PC-9 (cell line): ENCODE results near the gene KCNA5. TPM values are rescaled to one million over a fixed set of nuclear protein-coding genes. Genes with fewer than 3 reads are reported as not detected.

Experiments
- BruUV-seq: library from RNA; stranded (reverse); fragments of 400-500 nt; replicated peaks from 2 replicates; lab custom pipeline; 2021; lab: Mats Ljungman, UMichigan
- CTCF ChIA-PET: fragments of 300-600 bp; sonication (Branson Sonifier 250); formaldehyde crosslinking; loops from one replicate; lab custom pipeline; 2022; ENCODE audit warnings: antibody characterized with exemption; lab: Charles Lee
- POLR2A ChIA-PET: fragments of 300-600 bp; sonication (Branson Sonifier 250); formaldehyde crosslinking; loops from one replicate; lab custom pipeline; 2022; ENCODE audit warnings: antibody characterized with exemption; ENCODE audit not compliant: unreplicated experiment; lab: Charles Lee
- DNase-seq, 2 experiments: peaks; one replicate each; pipeline versions ENCODE4 v3.0.0 to v3.0.0-alpha.2; 2015 to 2022; ENCODE audit warnings: mixed read lengths in 1 of 2
- H2AFZ ChIP-seq: fragments of 200-600 bp; sonication (generic); 2 replicates; pipeline ENCODE4 v1.8.1; 2017; ENCODE audit warnings: antibody characterized with exemption
- H3F3A ChIP-seq: fragments of 200-600 bp; sonication (generic); 2 replicates; pipeline ENCODE4 v1.8.1; 2017; ENCODE audit warnings: antibody characterized with exemption, mild to moderate bottlenecking, low read depth; ENCODE audit not compliant: insufficient read depth
- H3K27ac ChIP-seq: fragments of 200-600 bp; sonication (generic); 2 replicates; pipeline ENCODE4 v1.6.1; 2016; ENCODE audit warnings: mixed run types
- H3K27me3 ChIP-seq: fragments of 200-600 bp; sonication (generic); 2 replicates; pipeline ENCODE4 v1.6.1; 2016; ENCODE audit warnings: low read depth, mixed run types; ENCODE audit not compliant: insufficient read depth
- H3K36me3 ChIP-seq: fragments of 200-600 bp; sonication (generic); 2 replicates; pipeline ENCODE4 v1.6.1; 2016; ENCODE audit warnings: low read depth, mixed run types
- H3K4me1 ChIP-seq: fragments of 200-600 bp; sonication (generic); replicated peaks from 2 replicates; pipeline ENCODE4 v1.6.1; 2016; ENCODE audit warnings: mixed run types; ENCODE audit not compliant: insufficient read depth
- H3K4me2 ChIP-seq: fragments of 200-600 bp; sonication (generic); 2 replicates; pipeline ENCODE4 v1.6.1; 2017; ENCODE audit warnings: mixed run types
- H3K4me3 ChIP-seq: fragments of 200-600 bp; sonication (generic); 2 replicates; pipeline ENCODE4 v1.6.1; 2016; ENCODE audit warnings: mixed run types
- H3K79me2 ChIP-seq: fragments of 200-600 bp; sonication (generic); 2 replicates; pipeline ENCODE4 v1.6.1; 2017; ENCODE audit warnings: low read depth, mixed run types
- H3K9me2 ChIP-seq: fragments of 200-600 bp; sonication (generic); 2 replicates; pipeline ENCODE4 v1.8.1; 2017; ENCODE audit warnings: mild to moderate bottlenecking; ENCODE audit not compliant: insufficient read depth
- H3K9me3 ChIP-seq: fragments of 200-600 bp; sonication (generic); 2 replicates; pipeline ENCODE4 v1.8.1; 2016; ENCODE audit warnings: low read depth; ENCODE audit not compliant: insufficient read depth
- H4K20me1 ChIP-seq: fragments of 200-600 bp; sonication (generic); 2 replicates; pipeline ENCODE4 v1.8.1; 2017; ENCODE audit not compliant: insufficient read depth
- EZH2 ChIP-seq: fragments of 200-600 bp; sonication (generic); IDR thresholded peaks from 2 replicates; pipeline ENCODE4 v1.8.0; 2017; ENCODE audit warnings: antibody characterized with exemption, low read depth
- intact Hi-C: fragments of 100-400 bp; cut with micrococcal nuclease; formaldehyde crosslinking; loops from one replicate; pipeline ENCODE4 v1.10.0; 2022; ENCODE audit not compliant: unreplicated experiment
- total RNA-seq: library from RNA; stranded (reverse); gene quantifications from 2 replicates; pipeline ENCODE4 v1.2.3, GENCODE V29; 2021
- TF ChIP-seq, protein P1 (sequence below): fragments of 200-600 bp; sonication (generic); conservative IDR thresholded peaks from 2 replicates; pipeline ENCODE4 v1.6.1; 2017; ENCODE audit warnings: mixed run types, antibody characterized with exemption, mild to moderate bottlenecking, moderate library complexity

Gene KCNA5
- total RNA-seq, 1 experiment from 2014 or later = not detected

DNA sequence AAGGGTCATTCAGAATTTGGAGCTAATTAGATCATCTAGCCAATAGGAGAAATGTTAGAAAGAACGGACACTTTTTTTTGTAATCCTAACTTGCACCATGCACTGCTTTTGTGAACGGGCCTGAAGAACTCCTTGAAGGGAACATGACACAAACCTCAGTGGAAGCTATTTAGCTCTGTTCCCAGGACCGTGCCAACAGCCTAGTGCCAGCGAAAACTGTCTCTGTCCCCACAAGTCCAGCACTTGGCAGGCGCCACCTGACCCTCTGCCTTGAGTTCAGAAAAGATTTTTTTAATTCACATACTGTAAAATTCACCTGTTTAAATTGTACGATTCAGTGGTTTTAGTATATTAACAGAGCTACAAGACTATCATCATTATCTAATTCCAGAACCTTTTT is 31.3 kb upstream of the KCNA5 start:
- Histone ChIP-seq H3K9me2 (no peaks in the 10 kb centered on the region), H3K9me3 (no peaks in the 10 kb centered on the region), H3K4me1 (no peaks in the 10 kb centered on the region), H3K79me2 (no peaks in the 10 kb centered on the region), H2AFZ (no peak overlapping the region), H3K36me3 (no peaks in the 10 kb centered on the region), H3K4me3 (no peak overlapping the region), H3F3A (no peaks in the 10 kb centered on the region), H3K4me2 (no peak overlapping the region), H3K27me3 (peaks cover 71% of the 10 kb centered on the region), H4K20me1 (no peaks in the 10 kb centered on the region), H3K27ac (no peak overlapping the region)
- CTCF ChIA-PET = no interaction called here
- intact Hi-C loops = no loop called here
- DNase-seq = no peak
- no TSS peak for BruUV-seq
- POLR2A ChIA-PET = no interaction called here
- TF ChIP-seq, protein P1, sequence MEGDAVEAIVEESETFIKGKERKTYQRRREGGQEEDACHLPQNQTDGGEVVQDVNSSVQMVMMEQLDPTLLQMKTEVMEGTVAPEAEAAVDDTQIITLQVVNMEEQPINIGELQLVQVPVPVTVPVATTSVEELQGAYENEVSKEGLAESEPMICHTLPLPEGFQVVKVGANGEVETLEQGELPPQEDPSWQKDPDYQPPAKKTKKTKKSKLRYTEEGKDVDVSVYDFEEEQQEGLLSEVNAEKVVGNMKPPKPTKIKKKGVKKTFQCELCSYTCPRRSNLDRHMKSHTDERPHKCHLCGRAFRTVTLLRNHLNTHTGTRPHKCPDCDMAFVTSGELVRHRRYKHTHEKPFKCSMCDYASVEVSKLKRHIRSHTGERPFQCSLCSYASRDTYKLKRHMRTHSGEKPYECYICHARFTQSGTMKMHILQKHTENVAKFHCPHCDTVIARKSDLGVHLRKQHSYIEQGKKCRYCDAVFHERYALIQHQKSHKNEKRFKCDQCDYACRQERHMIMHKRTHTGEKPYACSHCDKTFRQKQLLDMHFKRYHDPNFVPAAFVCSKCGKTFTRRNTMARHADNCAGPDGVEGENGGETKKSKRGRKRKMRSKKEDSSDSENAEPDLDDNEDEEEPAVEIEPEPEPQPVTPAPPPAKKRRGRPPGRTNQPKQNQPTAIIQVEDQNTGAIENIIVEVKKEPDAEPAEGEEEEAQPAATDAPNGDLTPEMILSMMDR = no peak

DNA sequence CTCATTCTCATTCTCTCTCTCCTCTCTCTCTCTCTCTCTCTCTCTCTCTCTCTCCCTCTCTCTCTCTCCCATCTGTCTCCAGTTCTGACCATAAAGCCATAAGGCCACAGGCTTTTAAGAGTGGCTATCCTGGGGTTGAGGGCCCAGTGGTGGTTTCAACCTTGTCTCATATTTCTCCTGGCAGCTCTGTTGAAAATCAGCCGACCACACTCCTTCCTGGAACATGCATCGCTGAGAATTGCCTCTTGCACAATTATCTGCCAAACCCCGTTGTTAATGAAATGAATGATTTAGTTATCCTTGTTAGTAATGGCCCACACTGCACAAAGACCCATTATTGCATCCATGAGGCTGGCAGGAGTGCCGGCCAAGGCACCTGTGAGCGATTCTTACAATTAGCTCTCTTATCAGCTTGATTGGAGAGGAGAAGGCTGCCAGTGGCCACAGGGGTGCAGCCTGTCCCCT is 30.4 kb upstream of the KCNA5 start:
- Histone ChIP-seq H3K36me3 (no peaks in the 10 kb centered on the region), H3K9me2 (no peaks in the 10 kb centered on the region), H4K20me1 (no peaks in the 10 kb centered on the region), H3K79me2 (no peaks in the 10 kb centered on the region), H3K4me1 (no peaks in the 10 kb centered on the region), H3K9me3 (no peaks in the 10 kb centered on the region), H3K4me3 (no peak overlapping the region), H3K27me3 (peaks cover 81% of the 10 kb centered on the region), H3K4me2 (no peak overlapping the region), H3K27ac (no peak overlapping the region), H2AFZ (no peak overlapping the region), H3F3A (no peaks in the 10 kb centered on the region)
- TF ChIP-seq EZH2 = no peak
- TF ChIP-seq, protein P1 = no peak
- no peak for DNase-seq
- CTCF ChIA-PET = no interaction called here
- POLR2A ChIA-PET = interaction anchor here (0.6 kb wide), 1 partner anchor 412 kb away, joined by 3 read pairs; no protein-coding TSS in a partner anchor
- intact Hi-C loops = no loop called here
- no TSS peak for BruUV-seq

DNA sequence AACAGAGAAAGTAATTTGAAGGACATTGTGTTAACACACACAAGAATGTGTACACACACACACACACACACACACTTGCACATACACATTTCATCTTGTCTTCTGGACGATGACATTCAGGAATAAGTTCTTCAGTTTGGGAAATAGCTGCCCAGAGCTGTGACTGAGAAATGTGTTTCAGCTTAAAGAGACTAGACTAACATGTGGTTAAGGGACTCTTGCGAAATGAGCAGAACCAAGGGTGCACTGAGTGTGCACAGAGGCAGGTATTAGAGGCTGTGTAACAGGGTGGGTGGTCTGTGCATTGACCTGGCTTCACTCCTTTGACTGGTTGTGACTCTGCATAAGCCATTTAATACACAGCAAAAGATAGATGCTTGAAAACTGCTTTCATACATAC is 29.4 kb upstream of the KCNA5 start:
- BruUV-seq = no TSS peak
- CTCF ChIA-PET = no interaction called here
- Histone ChIP-seq H3K4me1 (no peaks in the 10 kb centered on the region), H3K27ac (no peak overlapping the region), H4K20me1 (no peaks in the 10 kb centered on the region), H3K27me3 (peaks cover 90% of the 10 kb centered on the region), H2AFZ (no peak overlapping the region), H3K9me3 (no peaks in the 10 kb centered on the region), H3K4me3 (no peak overlapping the region), H3K4me2 (no peak overlapping the region), H3K36me3 (no peaks in the 10 kb centered on the region), H3K79me2 (no peaks in the 10 kb centered on the region), H3F3A (no peaks in the 10 kb centered on the region), H3K9me2 (no peaks in the 10 kb centered on the region)
- TF ChIP-seq, protein P1 = no peak
- no peak for TF ChIP-seq EZH2
- intact Hi-C loops = no loop called here
- POLR2A ChIA-PET = no interaction called here
- DNase-seq = no peak
